GM23248 (cell line): Measurements from ENCODE around the gene SBK3.

Experiments used
- EZH2 ChIP-seq: fragments of 200-600 bp; sonication (generic); IDR thresholded peaks from 2 replicates; pipeline ENCODE4 v1.6.1; 2018; ENCODE audit warnings: antibody characterized with exemption, mild to moderate bottlenecking; ENCODE audit not compliant: insufficient read depth, poor library complexity, severe bottlenecking
- EZH2phosphoT487 ChIP-seq: fragments of 200-600 bp; sonication (generic); IDR thresholded peaks from 2 replicates; pipeline ENCODE4 v1.6.1; 2018; ENCODE audit warnings: antibody characterized with exemption, moderate library complexity, mild to moderate bottlenecking, low read depth; ENCODE audit not compliant: insufficient read depth

DNA sequence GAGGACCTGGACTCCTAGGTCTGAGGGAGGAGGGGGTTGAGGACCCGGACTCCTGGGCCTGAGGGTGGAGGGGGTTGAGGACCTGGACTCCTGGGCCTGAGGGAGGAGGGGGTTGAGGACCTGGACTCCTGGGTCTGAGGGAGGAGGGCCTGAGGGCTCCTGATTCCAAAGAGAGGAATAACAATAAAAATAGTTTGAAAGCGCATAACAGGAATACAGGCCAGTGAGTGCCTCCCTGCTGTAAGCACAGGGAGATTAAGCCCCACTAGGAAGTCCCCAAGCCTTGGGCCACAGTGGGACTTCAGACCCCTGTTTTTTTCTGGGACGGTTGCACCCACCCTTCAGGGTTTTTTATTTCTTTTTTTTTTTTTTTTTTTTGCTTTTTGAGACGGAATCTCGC, 7.2 kb downstream of the SBK3 start:
- TF ChIP-seq EZH2 (no peak), EZH2phosphoT487 (no peak)
